ENCODE measurements around the gene APC.

DNA sequence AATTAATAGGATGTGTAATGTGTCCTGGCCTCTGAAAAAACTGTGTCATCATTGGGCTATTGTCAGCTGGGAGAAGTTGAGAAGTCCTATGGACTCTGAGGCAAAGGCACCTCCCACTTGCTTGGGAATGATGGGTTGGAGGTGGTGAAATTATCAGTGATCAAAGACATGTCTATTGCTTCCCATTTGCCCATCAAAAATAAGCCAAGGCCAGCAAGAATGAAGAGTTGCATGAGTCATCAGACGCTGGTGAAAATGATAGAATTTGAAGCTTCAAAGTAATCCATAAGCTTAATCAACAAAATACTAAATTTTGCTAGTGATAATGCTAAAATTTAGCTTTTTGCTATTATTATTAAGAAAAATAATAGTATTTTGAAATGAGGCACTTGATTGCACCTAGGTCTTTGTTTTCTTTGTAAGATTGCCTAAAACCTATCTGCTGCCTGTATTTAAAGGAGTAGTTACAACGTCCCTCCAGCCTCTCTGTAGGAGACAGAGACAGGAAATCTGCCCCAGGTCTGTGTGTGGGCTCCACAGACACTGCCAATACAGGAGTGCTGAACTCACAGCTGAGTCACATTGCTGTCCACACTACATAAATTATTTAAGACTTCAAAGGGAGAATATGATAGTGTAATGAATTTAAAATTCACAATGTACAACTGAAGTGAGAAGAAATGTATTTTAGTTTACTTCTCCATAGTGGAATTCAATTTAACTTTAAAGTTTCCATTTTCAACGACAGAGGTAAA, 48.4 kb upstream of the APC start:
- TF ChIP-seq, protein P1, sequence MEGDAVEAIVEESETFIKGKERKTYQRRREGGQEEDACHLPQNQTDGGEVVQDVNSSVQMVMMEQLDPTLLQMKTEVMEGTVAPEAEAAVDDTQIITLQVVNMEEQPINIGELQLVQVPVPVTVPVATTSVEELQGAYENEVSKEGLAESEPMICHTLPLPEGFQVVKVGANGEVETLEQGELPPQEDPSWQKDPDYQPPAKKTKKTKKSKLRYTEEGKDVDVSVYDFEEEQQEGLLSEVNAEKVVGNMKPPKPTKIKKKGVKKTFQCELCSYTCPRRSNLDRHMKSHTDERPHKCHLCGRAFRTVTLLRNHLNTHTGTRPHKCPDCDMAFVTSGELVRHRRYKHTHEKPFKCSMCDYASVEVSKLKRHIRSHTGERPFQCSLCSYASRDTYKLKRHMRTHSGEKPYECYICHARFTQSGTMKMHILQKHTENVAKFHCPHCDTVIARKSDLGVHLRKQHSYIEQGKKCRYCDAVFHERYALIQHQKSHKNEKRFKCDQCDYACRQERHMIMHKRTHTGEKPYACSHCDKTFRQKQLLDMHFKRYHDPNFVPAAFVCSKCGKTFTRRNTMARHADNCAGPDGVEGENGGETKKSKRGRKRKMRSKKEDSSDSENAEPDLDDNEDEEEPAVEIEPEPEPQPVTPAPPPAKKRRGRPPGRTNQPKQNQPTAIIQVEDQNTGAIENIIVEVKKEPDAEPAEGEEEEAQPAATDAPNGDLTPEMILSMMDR (conservative IDR thresholded peaks at IDR 0.05), result no peak
- TF ChIP-seq ZFX (IDR thresholded peaks at IDR 0.05), result no peak
